CD14-positive monocyte (primary cell): ENCODE data around the gene KYNU. TPM values are rescaled to one million over a fixed set of nuclear protein-coding genes. Genes with fewer than 3 reads are reported as not detected.

Experiments used
- DNase-seq, 3 donors: peaks; one replicate each; pipeline ENCODE4 v3.0.0-alpha.2; 2011 to 2022
- H2AFZ ChIP-seq: 2 replicates; pipeline ENCODE4 v1.6.0; 2012; ENCODE audit warnings: mild to moderate bottlenecking, low read depth, low read length, inconsistent platforms; ENCODE audit not compliant: insufficient read depth, poor library complexity, severe bottlenecking
- H3K27ac ChIP-seq, 2 donors: 1 replicate in 1 of 2; 2 replicates in 1 of 2; pipeline ENCODE4 v1.5.1; 2012 to 2013; ENCODE audit warnings: low read length in 2 of 2, control low read depth in 1 of 2, inconsistent platforms in 1 of 2, low read depth in 1 of 2, mild to moderate bottlenecking in 1 of 2
- H3K27me3 ChIP-seq, 2 donors: one replicate each; pipeline versions ENCODE4 v1.6.0 to v1.6.1; 2011 to 2013; ENCODE audit warnings: low read length in 2 of 2; ENCODE audit not compliant: control insufficient read depth in 2 of 2, insufficient read depth in 2 of 2
- H3K36me3 ChIP-seq, 2 donors: replicated peaks in 1 of 2; 1 replicate in 1 of 2; 2 replicates in 1 of 2; pipeline versions ENCODE4 v1.5.1 to v1.6.1; 2012 to 2013; ENCODE audit warnings: low read length in 2 of 2, control low read depth in 1 of 2, inconsistent platforms in 1 of 2, mild to moderate bottlenecking in 1 of 2; ENCODE audit not compliant: insufficient read depth in 2 of 2, control insufficient read depth in 1 of 2
- H3K4me1 ChIP-seq, 2 donors: 1 replicate in 1 of 2; 2 replicates in 1 of 2; pipeline versions ENCODE4 v1.5.1 to v1.6.1; 2012 to 2013; ENCODE audit warnings: low read length in 2 of 2, control low read depth in 1 of 2, inconsistent platforms in 1 of 2, mild to moderate bottlenecking in 1 of 2, moderate library complexity in 1 of 2; ENCODE audit not compliant: insufficient read depth in 2 of 2, control insufficient read depth in 1 of 2
- H3K4me2 ChIP-seq: replicated peaks from 2 replicates; pipeline ENCODE3; 2012; ENCODE audit warnings: low read length, moderate library complexity, mild to moderate bottlenecking; ENCODE audit not compliant: poor library complexity, severe bottlenecking; ENCODE audit errors: extremely low read depth
- H3K4me3 ChIP-seq, 3 experiments: fragments of 200-600 bp in 1 of 3; sonication (generic) in 1 of 3; replicated peaks in 1 of 3; 1 replicate in 2 of 3; 2 replicates in 1 of 3; pipeline ENCODE4 v1.5.1; 2011 to 2013; ENCODE audit warnings: low read length in 3 of 3, mild to moderate bottlenecking in 3 of 3, control low read depth in 2 of 3, low read depth in 2 of 3, inconsistent platforms in 1 of 3, moderate library complexity in 1 of 3
- H3K79me2 ChIP-seq: 2 replicates; pipeline ENCODE4 v1.6.0; 2012; ENCODE audit warnings: mild to moderate bottlenecking, control low read depth, inconsistent platforms, low read length, moderate library complexity; ENCODE audit not compliant: insufficient read depth
- H3K9ac ChIP-seq: 2 replicates; pipeline ENCODE4 v1.6.0; 2017; ENCODE audit warnings: low read length, mild to moderate bottlenecking; ENCODE audit not compliant: insufficient read depth, poor library complexity, severe bottlenecking
- H3K9me3 ChIP-seq, 2 donors: replicated peaks in 1 of 2; 1 replicate in 1 of 2; 2 replicates in 1 of 2; pipeline versions ENCODE4 v1.5.1 to v1.6.1; 2012 to 2013; ENCODE audit warnings: low read length in 2 of 2, control low read depth in 1 of 2; ENCODE audit not compliant: control insufficient read depth in 1 of 2, insufficient read depth in 1 of 2
- H4K20me1 ChIP-seq: 2 replicates; pipeline ENCODE4 v1.6.0; 2012; ENCODE audit warnings: mild to moderate bottlenecking, low read length, control low read depth, moderate library complexity; ENCODE audit not compliant: insufficient read depth
- H3K27ac Mint-ChIP-seq, 7 donors: one replicate each; pipeline ENCODE4 v1.8.0; 2020; ENCODE audit warnings: mild to moderate bottlenecking in 7 of 7, mixed read lengths in 7 of 7, moderate library complexity in 6 of 7, inconsistent platforms in 2 of 7
- H3K27me3 Mint-ChIP-seq, 3 donors: one replicate each; pipeline ENCODE4 v1.8.0; 2021 to 2022; ENCODE audit warnings: low read depth in 3 of 3, mild to moderate bottlenecking in 3 of 3, mixed read lengths in 3 of 3, moderate library complexity in 3 of 3, inconsistent platforms in 1 of 3
- H3K36me3 Mint-ChIP-seq, 2 donors: one replicate each; pipeline ENCODE4 v1.8.0; 2020; ENCODE audit warnings: mixed read lengths in 2 of 2, inconsistent platforms in 1 of 2, mild to moderate bottlenecking in 1 of 2
- H3K4me1 Mint-ChIP-seq: one replicate; pipeline ENCODE4 v1.8.0; 2020; ENCODE audit warnings: mild to moderate bottlenecking, mixed read lengths
- H3K4me3 Mint-ChIP-seq, 2 donors: one replicate each; pipeline ENCODE4 v1.8.0; 2020; ENCODE audit warnings: mild to moderate bottlenecking in 2 of 2, mixed read lengths in 2 of 2, moderate library complexity in 1 of 2
- H3K9me3 Mint-ChIP-seq, 7 donors: one replicate each; pipeline ENCODE4 v1.8.0; 2020 to 2022; ENCODE audit warnings: mixed read lengths in 7 of 7, mild to moderate bottlenecking in 6 of 7, moderate library complexity in 6 of 7, inconsistent platforms in 2 of 7
- CTCF ChIP-seq: fragments of 200-600 bp; IDR thresholded peaks from one replicate; pipeline ENCODE4 v1.8.0; 2022; ENCODE audit warnings: antibody characterized with exemption, mild to moderate bottlenecking
- intact Hi-C, 2 donors: fragments of 100-400 bp; cut with micrococcal nuclease; formaldehyde crosslinking; loops; one replicate each; pipeline versions ENCODE4 v1.15.0 to v1.15.1; 2023
- polyA plus RNA-seq, 3 donors: library from polyadenylated mRNA; depleted of rRNA in 1 of 3; unstranded in 2 of 3; stranded (reverse) in 1 of 3; fragments of 300-500 nt in 2 of 3; fragments of >200 nt in 1 of 3; fragmentation: Illumina TruSeq in 2 of 3; gene quantifications; 1 replicate in 2 of 3; 2 replicates in 1 of 3; pipeline ENCODE4 v1.2.3, GENCODE V29; 2012 to 2021

Gene KYNU
- polyA plus RNA-seq, 3 donors: 40.7 to 132 (median 131) TPM

GRCh38 chr2:142883526-142883925, 6.1 kb downstream of the KYNU start:
- H3K9me3 ChIP-seq: no peaks in the 10 kb centered on the region
- no peak for TF ChIP-seq CTCF
- no peak overlapping the region for H3K4me2 ChIP-seq
- H4K20me1 ChIP-seq: peaks cover 71% of the 10 kb centered on the region
- DNase-seq: no peak
- H3K9ac ChIP-seq: no peak overlapping the region
- peak overlapping the region in 1 of 2 donors; percentile 44 for H3K27ac ChIP-seq
- Mint-ChIP-seq H3K9me3 (peaks cover 2 to 7% (median 5%) of the 10 kb centered on the region in 7 donors), H3K4me1 (peaks cover 40% of the 10 kb centered on the region), H3K36me3 (peaks cover 71 to 87% of the 10 kb centered on the region in 2 donors), H3K4me3 (no peak overlapping the region), H3K27me3 (no peaks in the 10 kb centered on the region), H3K27ac (peak overlapping the region in 4 of 7 donors; percentile 7 to 81 (median 45))
- H2AFZ ChIP-seq: no peak overlapping the region
- peaks cover 84% of the 10 kb centered on the region for H3K79me2 ChIP-seq
- H3K36me3 ChIP-seq: peaks cover 37 to 63% of the 10 kb centered on the region in 2 donors
- no peaks in the 10 kb centered on the region for H3K27me3 ChIP-seq
- H3K4me1 ChIP-seq: peaks cover 24 to 28% of the 10 kb centered on the region in 2 donors
- H3K4me3 ChIP-seq: no peak overlapping the region
- intact Hi-C loops: loop anchor here in 1 of 2 donors (10.0 kb wide), 1 partner anchor 49 kb away; no protein-coding TSS in a partner anchor

- no peak for DNase-seq
- peak overlapping the region in 3 of 7 donors; percentile 33 to 71 (median 45) for H3K27ac Mint-ChIP-seq
Observed at GRCh38 chr2:142885543-142885942, 8.1 kb downstream of the KYNU start.

More at GRCh38 chr2:142885543-142885942, 8.1 kb downstream of the KYNU start:
- peaks cover 76 to 91% of the 10 kb centered on the region in 2 donors for H3K36me3 Mint-ChIP-seq
- Histone ChIP-seq H3K4me3 (no peak overlapping the region), H3K27ac (no peak overlapping the region), H3K4me1 (peaks cover 4 to 9% of the 10 kb centered on the region in 2 donors), H3K4me2 (no peak overlapping the region), H2AFZ (no peak overlapping the region), H3K9me3 (no peaks in the 10 kb centered on the region), H3K9ac (no peak overlapping the region), H3K36me3 (peaks cover 49 to 80% of the 10 kb centered on the region in 2 donors), H3K79me2 (peaks cover 71% of the 10 kb centered on the region), H3K27me3 (no peaks in the 10 kb centered on the region), H4K20me1 (peaks cover 83% of the 10 kb centered on the region)
- H3K4me1 Mint-ChIP-seq: peaks cover 26% of the 10 kb centered on the region
- H3K27me3 Mint-ChIP-seq: no peaks in the 10 kb centered on the region
- no peak for TF ChIP-seq CTCF
- no peak overlapping the region for H3K4me3 Mint-ChIP-seq
- intact Hi-C loops: loop anchor here in 1 of 2 donors (10.0 kb wide), 1 partner anchor 51 kb away; no protein-coding TSS in a partner anchor
- H3K9me3 Mint-ChIP-seq: peaks cover 2 to 7% (median 5%) of the 10 kb centered on the region in 7 donors
